Stimulated activated CD4-positive, alpha-beta T cell treated with anti-CD3 and anti-CD28 coated beads, Interleukin-2, amount 100 ng/mL, for 48 hours (primary cell): ENCODE results near the gene TMEM209.
"Not testable (repeated sequence)": the region's sequence is repeated elsewhere in the genome, so short reads cannot be mapped to it uniquely, and the experiment has no call there.

Experiments
- DNase-seq, 2 donors: peaks; one replicate each; pipeline ENCODE4 v3.0.0-alpha.2; 2020

TMEM209 gene

GRCh38 chr7:130216750-130217149 lies 11.5 kb upstream of the TMEM209 start:
- DNase-seq: no peak

GRCh38 chr7:130216025-130216424 lies 10.8 kb upstream of the TMEM209 start:
- no peak for DNase-seq

GRCh38 chr7:130213828-130214227 lies 8.6 kb upstream of the TMEM209 start:
- no peak for DNase-seq

- DNase-seq: no peak
These were observed 5.2 kb upstream of the TMEM209 start for GRCh38 chr7:130210181-130210935.

GRCh38 chr7:130208516-130208915 lies 3.3 kb upstream of the TMEM209 start:
- no peak for DNase-seq

- no peak for DNase-seq
These were observed 2.4 kb upstream of the TMEM209 start, which contains the start of gene SSMEM1 for GRCh38 chr7:130207642-130208041. TSS of gene SSMEM1 (plus strand) at chr7:130207860. CDS start at chr7:130207911, 51 bp downstream.

GRCh38 chr7:130207033-130207432 lies 1.8 kb upstream of the TMEM209 start:
- DNase-seq: no peak

- DNase-seq: no peak
These were observed 3.4 kb downstream of the TMEM209 start for GRCh38 chr7:130201796-130202195.

- no peak for DNase-seq
These were observed 8.1 kb downstream of the TMEM209 start for GRCh38 chr7:130197094-130197493.

GRCh38 chr7:130196476-130196875 lies 8.7 kb downstream of the TMEM209 start:
- no peak for DNase-seq

GRCh38 chr7:130195396-130195795 lies 9.8 kb downstream of the TMEM209 start:
- no peak for DNase-seq

- no peak for DNase-seq
These were observed 13.4 kb downstream of the TMEM209 start for GRCh38 chr7:130191791-130192190.

- DNase-seq: no peak
These were observed 15.9 kb downstream of the TMEM209 start for GRCh38 chr7:130189343-130189742.

- DNase-seq: no peak
These were observed 17.8 kb downstream of the TMEM209 start for GRCh38 chr7:130187360-130187759.

- not testable (repeated sequence) for DNase-seq
These were observed 20.9 kb downstream of the TMEM209 start for GRCh38 chr7:130184349-130184748.

- no peak for DNase-seq
These were observed 22.2 kb downstream of the TMEM209 start for GRCh38 chr7:130182990-130183389.

GRCh38 chr7:130181263-130181605 lies 24.0 kb downstream of the TMEM209 start:
- no peak for DNase-seq

GRCh38 chr7:130180571-130181262 lies 24.5 kb downstream of the TMEM209 start:
- peak; percentile 30 to 42 for DNase-seq

- DNase-seq: no peak
These were observed 25.6 kb downstream of the TMEM209 start for GRCh38 chr7:130179631-130180030.

- no peak for DNase-seq
These were observed 27.0 kb downstream of the TMEM209 start for GRCh38 chr7:130178251-130178650.

GRCh38 chr7:130174237-130174959 lies 30.8 kb downstream of the TMEM209 start:
- DNase-seq: no peak

GRCh38 chr7:130162196-130162595 lies 43.0 kb downstream of the TMEM209 start:
- no peak for DNase-seq

GRCh38 chr7:130160455-130160854 lies 44.8 kb downstream of the TMEM209 start:
- DNase-seq: no peak

- no peak for DNase-seq
These were observed 45.2 kb downstream of the TMEM209 start for GRCh38 chr7:130160023-130160422.
